DMS53 treated with DMSO at 0.1 percent for 48 hours (cell line): ENCODE results near the gene ZNF335.
"Not testable (repeated sequence)": the region's sequence is repeated elsewhere in the genome, so short reads cannot be mapped to it uniquely, and the experiment has no call there.

Experiments used
- DNase-seq: peaks from one replicate; lab custom pipeline; 2025; ENCODE audit not compliant: unreplicated experiment; lab: John Stamatoyannopoulos, UW

The ZNF335 gene

GRCh38 chr20:45970646-45971424 lies 1.2 kb downstream of the ZNF335 start:
- DNase-seq, result peak; percentile 15

DNA sequence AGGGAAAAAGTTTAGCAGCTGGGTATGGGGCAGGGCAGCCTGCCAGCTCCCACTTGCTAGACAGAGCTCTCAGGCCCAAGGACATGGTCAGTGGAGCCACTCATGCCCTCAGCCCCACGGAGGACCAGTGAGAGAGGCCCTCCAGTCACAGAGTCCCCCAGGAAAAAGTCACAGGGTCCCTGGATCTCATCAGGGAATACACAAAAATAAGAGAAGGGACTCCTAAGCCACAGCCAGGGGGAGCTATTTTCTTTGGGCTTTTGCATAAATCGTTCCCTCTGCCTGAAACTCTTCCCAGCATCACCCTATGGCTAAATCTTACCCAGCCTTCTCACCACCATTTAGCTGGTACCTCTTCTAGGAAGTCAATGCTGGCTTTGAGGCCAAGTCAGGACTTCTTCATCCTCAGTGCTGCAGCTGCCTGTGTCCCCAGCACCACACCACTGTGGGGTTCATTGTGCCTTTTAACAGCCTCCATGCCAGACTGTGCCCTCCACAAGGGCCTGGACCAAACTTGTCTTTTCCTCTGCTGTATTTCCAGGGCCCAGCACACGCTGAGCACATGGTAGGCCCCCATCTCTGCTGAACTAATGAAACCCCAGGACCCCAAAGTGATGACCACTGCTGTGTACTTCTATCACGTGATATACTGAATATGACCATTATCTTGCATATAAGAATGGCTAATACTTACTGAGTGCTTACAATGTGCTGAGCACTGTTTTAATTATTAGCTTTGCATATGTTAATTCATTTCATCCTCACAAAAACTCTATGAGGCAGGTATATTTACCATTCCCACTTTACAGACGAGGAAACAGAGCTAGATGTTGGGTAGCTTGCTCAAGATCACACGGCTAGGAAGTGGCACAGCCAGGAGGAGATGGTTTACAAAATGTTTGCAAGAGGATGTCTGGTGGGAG lies 2.0 kb downstream of the ZNF335 start:
- peak; percentile 58 for DNase-seq

- DNase-seq, result no peak
These were observed 2.9 kb downstream of the ZNF335 start for GRCh38 chr20:45968801-45969711.

DNA sequence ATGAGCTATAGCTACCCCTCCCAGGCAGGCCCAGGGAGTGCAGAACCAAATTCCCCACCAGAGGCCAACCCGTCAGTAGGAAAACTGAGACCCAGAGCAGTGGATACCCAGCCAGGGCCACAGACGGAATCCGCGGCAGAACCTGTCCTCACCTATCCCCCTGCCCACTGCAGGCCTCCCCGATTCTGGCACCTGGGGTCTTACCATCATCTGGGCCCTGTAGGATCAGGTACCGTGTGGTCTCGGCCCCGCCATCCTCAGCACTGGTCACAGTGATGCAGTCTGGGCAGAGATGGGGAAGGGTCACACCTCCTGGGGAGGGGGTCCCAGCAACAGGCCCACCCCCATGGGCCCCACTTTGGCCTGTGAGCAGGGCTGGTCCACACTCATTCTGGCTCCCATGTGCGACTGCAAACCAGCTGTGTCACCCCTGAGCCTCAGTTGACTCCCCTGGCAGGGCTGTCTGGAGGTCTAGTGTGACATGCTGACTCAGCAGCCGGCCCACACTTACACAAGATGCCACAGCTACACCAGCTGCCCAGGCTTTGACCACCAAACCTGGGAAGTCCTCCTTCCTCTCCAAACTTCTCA lies 3.8 kb downstream of the ZNF335 start:
- no peak for DNase-seq

- DNase-seq, result no peak
These were observed 4.4 kb downstream of the ZNF335 start for GRCh38 chr20:45967551-45968080.

GRCh38 chr20:45965169-45966002 lies 6.6 kb downstream of the ZNF335 start:
- DNase-seq, result no peak

GRCh38 chr20:45964006-45964400 lies 8.0 kb downstream of the ZNF335 start:
- DNase-seq, result no peak

GRCh38 chr20:45963059-45964005 lies 8.7 kb downstream of the ZNF335 start:
- DNase-seq, result peak; percentile 72

GRCh38 chr20:45962031-45962755 lies 9.8 kb downstream of the ZNF335 start:
- DNase-seq, result no peak

- no peak for DNase-seq
These were observed 11.9 kb downstream of the ZNF335 start for GRCh38 chr20:45959956-45960630.

GRCh38 chr20:45959126-45959525 lies 12.9 kb downstream of the ZNF335 start:
- no peak for DNase-seq

DNA sequence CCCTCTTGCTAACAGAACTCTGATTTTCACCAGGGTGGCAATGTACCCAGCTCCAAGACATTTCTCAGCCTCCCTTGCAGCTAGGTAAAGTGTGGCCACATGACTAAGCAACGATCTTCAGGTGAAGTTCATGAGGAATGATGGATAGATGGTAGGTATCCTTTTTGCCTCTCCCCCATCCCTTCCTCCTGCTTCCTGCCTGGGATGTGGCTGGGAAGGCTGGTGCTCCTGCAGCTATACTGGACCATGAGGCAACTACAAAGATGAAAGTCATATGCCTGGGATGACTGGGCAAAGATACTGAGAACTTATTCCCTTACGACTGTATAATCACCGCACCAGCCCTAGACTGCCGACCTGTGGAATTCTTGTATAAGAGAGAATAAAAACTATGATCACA lies 13.4 kb downstream of the ZNF335 start:
- DNase-seq, result no peak

- no peak for DNase-seq
These were observed 14.7 kb downstream of the ZNF335 start for GRCh38 chr20:45957021-45957941.

DNA sequence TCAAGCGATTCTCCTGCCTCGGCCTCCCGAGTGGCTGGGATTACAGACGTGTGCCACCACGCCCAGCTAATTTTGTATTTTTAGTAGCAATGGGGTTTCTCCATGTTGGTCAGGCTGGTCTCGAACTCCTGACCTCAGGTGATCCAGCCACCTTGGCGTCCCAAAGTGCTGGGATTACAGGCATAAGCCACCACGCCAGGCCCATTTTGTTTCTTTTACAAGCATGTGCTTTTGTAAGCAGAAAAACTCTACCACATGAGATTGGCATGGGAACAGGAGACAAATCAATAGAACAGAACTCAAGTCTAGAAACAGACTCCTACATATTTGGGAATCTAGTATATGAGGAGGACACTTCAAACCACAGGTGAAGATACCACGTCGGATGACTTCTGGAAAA lies 15.7 kb downstream of the ZNF335 start:
- not testable (repeated sequence) for DNase-seq

DNA sequence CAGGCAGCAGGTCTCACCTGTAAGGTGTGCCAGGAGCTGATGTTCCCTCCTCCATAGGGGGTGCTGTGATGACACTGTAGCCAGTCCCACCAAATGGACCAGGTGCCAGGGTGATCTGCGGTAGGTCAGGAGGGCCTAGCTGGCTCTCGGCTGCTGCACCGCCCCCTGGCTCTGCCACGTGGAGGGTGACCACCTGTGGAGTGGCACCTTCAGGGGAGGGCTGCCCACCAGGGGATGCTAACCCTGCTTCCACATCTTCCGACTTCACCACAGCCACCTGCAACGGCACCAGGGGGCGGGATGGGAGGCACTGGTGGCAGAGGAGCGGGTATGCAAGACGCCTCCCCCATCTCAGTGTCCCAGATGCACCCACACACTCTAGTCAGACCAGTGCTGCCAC lies 18.3 kb downstream of the ZNF335 start:
- no peak for DNase-seq

DNA sequence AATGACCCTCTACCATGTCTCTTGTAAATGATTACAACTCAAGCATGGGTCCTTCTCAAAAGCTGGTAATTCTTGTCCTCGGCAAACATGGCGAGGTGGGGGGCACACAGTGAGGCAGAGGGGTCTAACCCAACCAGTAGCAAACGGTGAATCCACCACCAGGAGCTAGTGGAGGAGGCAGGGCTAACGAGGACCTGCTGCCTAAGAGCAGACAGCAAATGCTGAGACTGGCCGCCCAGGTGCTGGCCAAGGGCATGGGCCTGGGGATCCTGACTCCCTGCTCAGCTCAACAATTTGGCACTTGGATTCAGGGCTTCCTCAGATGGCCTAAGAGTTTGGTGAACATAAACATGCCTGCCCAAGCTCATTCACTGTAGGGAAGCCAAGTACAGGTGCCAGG lies 19.1 kb downstream of the ZNF335 start:
- DNase-seq, result no peak
